Lower lobe of right lung (tissue), 2 donors: ENCODE data around the gene REV3L. TPM values are rescaled to one million over a fixed set of nuclear protein-coding genes. Genes with fewer than 3 reads are reported as not detected.

Source experiments
- ATAC-seq, 2 donors: fragments of 200-7000 bp; cut with Tn5 transposase; one replicate each; pipeline ENCODE4 v1.9.1; 2020 to 2022; ENCODE audit warnings: mild to moderate bottlenecking in 2 of 2, moderate library complexity in 2 of 2
- DNase-seq: peaks from one replicate; pipeline ENCODE4 v3.0.0-alpha.2; 2020
- H3K27ac ChIP-seq: fragments of 200-600 bp; one replicate; pipeline ENCODE4 v1.8.0; 2022
- H3K27me3 ChIP-seq: fragments of 200-600 bp; one replicate; pipeline ENCODE4 v1.8.0; 2022; ENCODE audit warnings: low read depth
- H3K36me3 ChIP-seq: fragments of 200-600 bp; one replicate; pipeline ENCODE4 v1.8.0; 2022; ENCODE audit warnings: mild to moderate bottlenecking
- H3K4me1 ChIP-seq: fragments of 200-600 bp; one replicate; pipeline ENCODE4 v1.8.0; 2022
- H3K4me3 ChIP-seq: fragments of 200-600 bp; one replicate; pipeline ENCODE4 v1.8.0; 2022; ENCODE audit warnings: mild to moderate bottlenecking
- H3K9me3 ChIP-seq: fragments of 200-600 bp; one replicate; pipeline ENCODE4 v1.8.0; 2022
- CTCF ChIP-seq: fragments of 200-600 bp; IDR thresholded peaks from one replicate; pipeline ENCODE4 v1.8.0; 2022; ENCODE audit warnings: antibody characterized with exemption, mild to moderate bottlenecking
- intact Hi-C: fragments of 100-400 bp; cut with DNase I; formaldehyde crosslinking; loops from one replicate; pipeline ENCODE4 v1.11.0; 2022
- total RNA-seq: library from RNA; stranded (reverse); fragmentation: NEBNext Ultra II Directional; extraction: Animal tissue kit (Norgen Biotek cat#: 25700); gene quantifications from one replicate; pipeline ENCODE4 v1.2.1, GENCODE V29; 2021
- donor health status: DM: no; HTN: yes; CAD: no; lungs with severe emphysema.

The REV3L gene
- total RNA-seq, 1 donor from 2014 or later: 30.3 TPM

DNA sequence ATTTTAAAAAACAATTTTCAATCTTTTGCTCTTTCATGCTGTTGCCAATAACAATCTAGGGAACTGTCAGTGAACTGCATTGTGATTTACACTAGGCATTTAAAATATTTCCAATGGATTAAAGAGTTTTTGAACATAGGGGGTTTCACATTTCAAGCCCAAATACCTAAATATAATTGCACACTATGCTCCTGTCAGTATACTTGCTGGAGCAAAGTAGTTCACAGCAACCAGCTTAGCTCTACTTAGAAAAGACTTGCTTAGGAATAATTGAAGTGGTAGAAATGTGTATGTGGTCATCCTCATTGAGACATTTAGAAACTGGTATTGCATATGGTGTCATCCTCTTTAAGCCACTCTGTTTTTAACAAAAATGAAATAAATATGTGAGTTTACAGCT, 41.7 kb upstream of the REV3L start:
- TF ChIP-seq CTCF: no peak
- Histone ChIP-seq H3K27me3 (no peaks in the 10 kb centered on the region), H3K9me3 (no peaks in the 10 kb centered on the region), H3K27ac (no peak overlapping the region), H3K36me3 (no peaks in the 10 kb centered on the region), H3K4me3 (no peak overlapping the region), H3K4me1 (peaks cover 7% of the 10 kb centered on the region)
- intact Hi-C loops: no loop called here
- DNase-seq: no peak
- no peak for ATAC-seq

GRCh38 chr6:111524252-111524651, 41.2 kb upstream of the REV3L start:
- intact Hi-C loops: no loop called here
- Histone ChIP-seq H3K27me3 (no peaks in the 10 kb centered on the region), H3K4me1 (peaks cover 7% of the 10 kb centered on the region), H3K36me3 (no peaks in the 10 kb centered on the region), H3K9me3 (no peaks in the 10 kb centered on the region), H3K4me3 (no peak overlapping the region), H3K27ac (no peak overlapping the region)
- DNase-seq (no peak), ATAC-seq (no peak)
- no peak for TF ChIP-seq CTCF

GRCh38 chr6:111523484-111524167, 40.6 kb upstream of the REV3L start:
- intact Hi-C loops: no loop called here
- no peaks in the 10 kb centered on the region for H3K36me3 ChIP-seq
- H3K9me3 ChIP-seq: no peaks in the 10 kb centered on the region
- DNase-seq: no peak
- H3K4me3 ChIP-seq: no peak overlapping the region
- no peak overlapping the region for H3K27ac ChIP-seq
- no peak for TF ChIP-seq CTCF
- H3K4me1 ChIP-seq: peaks cover 7% of the 10 kb centered on the region
- H3K27me3 ChIP-seq: no peaks in the 10 kb centered on the region
- no peak for ATAC-seq

GRCh38 chr6:111522393-111523020, 39.5 kb upstream of the REV3L start:
- no peaks in the 10 kb centered on the region for H3K36me3 ChIP-seq
- ATAC-seq: no peak
- no peaks in the 10 kb centered on the region for H3K27me3 ChIP-seq

More at GRCh38 chr6:111522393-111523020, 39.5 kb upstream of the REV3L start:
- Histone ChIP-seq H3K4me3 (no peak overlapping the region), H3K27ac (no peak overlapping the region), H3K4me1 (peaks cover 7% of the 10 kb centered on the region), H3K9me3 (no peaks in the 10 kb centered on the region)
- no peak for DNase-seq
- TF ChIP-seq CTCF: no peak
- intact Hi-C loops: no loop called here
